Gastroesophageal sphincter (tissue), 4 donors: Measurements from ENCODE around the gene CALHM1. TPM values are rescaled to one million over a fixed set of nuclear protein-coding genes. Genes with fewer than 3 reads are reported as not detected.

Source experiments
- ATAC-seq: fragments of 150-250 bp; one replicate; pipeline ENCODE4 v1.9.1; 2016; ENCODE audit warnings: mild to moderate bottlenecking, moderate library complexity
- H3K27ac ChIP-seq, 4 donors: fragments of 200-600 bp; sonication (generic) in 3 of 4; 1 replicate in 3 of 4; 2 replicates in 1 of 4; pipeline ENCODE4 v1.5.1; 2016 to 2019
- H3K27me3 ChIP-seq: fragments of 200-600 bp; sonication (generic); one replicate; pipeline ENCODE4 v1.5.1; 2019
- H3K36me3 ChIP-seq, 2 donors: fragments of 200-600 bp; sonication (generic); one replicate each; pipeline ENCODE4 v1.5.1; 2019; ENCODE audit warnings: control low read depth in 1 of 2
- H3K4me1 ChIP-seq, 3 donors: fragments of 200-600 bp; sonication (generic); 1 replicate in 2 of 3; 2 replicates in 1 of 3; pipeline ENCODE4 v1.5.1; 2016 to 2019; ENCODE audit warnings: control low read depth in 2 of 3
- H3K4me3 ChIP-seq, 2 donors: fragments of 200-600 bp; sonication (generic); one replicate each; pipeline ENCODE4 v1.5.1; 2019; ENCODE audit warnings: mild to moderate bottlenecking in 1 of 2, moderate library complexity in 1 of 2
- H3K9me3 ChIP-seq, 3 donors: fragments of 200-600 bp; sonication (generic); one replicate each; pipeline ENCODE4 v1.5.1; 2017 to 2019; ENCODE audit warnings: control low read depth in 2 of 3
- EP300 ChIP-seq: sonication (generic); formaldehyde crosslinking; IDR thresholded peaks from one replicate; pipeline ENCODE4 v1.6.1; 2017; ENCODE audit warnings: antibody characterized with exemption, mild to moderate bottlenecking
- POLR2A ChIP-seq, 2 donors: fragments of 450-650 bp; IDR thresholded peaks; one replicate each; pipeline ENCODE4 v1.6.1; 2017; ENCODE audit warnings: antibody characterized with exemption in 2 of 2, mild to moderate bottlenecking in 2 of 2, moderate library complexity in 1 of 2
- POLR2AphosphoS5 ChIP-seq: sonication (generic); formaldehyde crosslinking; IDR thresholded peaks from one replicate; pipeline ENCODE4 v1.6.1; 2017; ENCODE audit warnings: antibody characterized with exemption
- WGBS, 2 donors: methylation state at CpG; one replicate each; pipeline ENCODE4 v1.1.5; 2018; ENCODE audit warnings: low coverage in 1 of 2; 5-methylcytosine and 5-hydroxymethylcytosine counted together
- total RNA-seq, 4 donors: library from RNA; depleted of rRNA; stranded (reverse); fragments of >200 nt; gene quantifications; one replicate each; pipeline ENCODE4 v1.1.0, GENCODE V29; 2016
- TF ChIP-seq, protein P1 (sequence below), 4 experiments: fragments of 200-600 bp in 2 of 4; fragments of 450-650 bp in 2 of 4; sonication (generic) in 1 of 4; IDR thresholded peaks; one replicate each; pipeline ENCODE4 v1.5.1; 2017 to 2019; ENCODE audit warnings: antibody characterized with exemption in 4 of 4, mild to moderate bottlenecking in 2 of 4, moderate library complexity in 2 of 4

Gene CALHM1
- total RNA-seq, 4 donors from 2014 or later: not detected

DNA sequence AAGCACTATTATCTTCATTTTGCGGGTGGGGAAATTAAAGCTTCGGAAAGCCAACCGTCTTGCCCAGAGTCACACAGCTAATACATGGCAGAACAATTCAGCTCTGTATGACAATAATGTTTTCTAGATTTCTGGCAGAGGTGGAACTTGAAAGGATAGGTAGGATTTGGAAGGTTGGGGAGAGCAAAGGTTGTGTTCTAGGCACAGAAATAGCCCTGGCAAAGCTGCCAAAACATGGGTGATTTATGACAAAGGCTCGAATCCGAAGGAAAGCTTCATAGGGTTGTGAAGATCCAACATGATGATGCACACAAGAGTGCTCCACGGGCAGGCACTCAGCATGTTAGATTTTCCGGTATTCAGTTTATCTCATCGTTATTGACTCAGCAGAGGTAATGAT is 43.1 kb downstream of the CALHM1 start:
- no peaks in the 10 kb centered on the region for H3K9me3 ChIP-seq
- no peaks in the 10 kb centered on the region for H3K4me1 ChIP-seq
- H3K36me3 ChIP-seq: peaks cover 0 to 100% of the 10 kb centered on the region in 2 donors
- no peak overlapping the region for H3K27ac ChIP-seq
- ATAC-seq: no peak
- WGBS, 2 donors: 70 to 73% methylated on average over 7 to 8 of the region's 8 CpGs
- H3K4me3 ChIP-seq: no peak overlapping the region
- no peaks in the 10 kb centered on the region for H3K27me3 ChIP-seq
- TF ChIP-seq, protein P1, sequence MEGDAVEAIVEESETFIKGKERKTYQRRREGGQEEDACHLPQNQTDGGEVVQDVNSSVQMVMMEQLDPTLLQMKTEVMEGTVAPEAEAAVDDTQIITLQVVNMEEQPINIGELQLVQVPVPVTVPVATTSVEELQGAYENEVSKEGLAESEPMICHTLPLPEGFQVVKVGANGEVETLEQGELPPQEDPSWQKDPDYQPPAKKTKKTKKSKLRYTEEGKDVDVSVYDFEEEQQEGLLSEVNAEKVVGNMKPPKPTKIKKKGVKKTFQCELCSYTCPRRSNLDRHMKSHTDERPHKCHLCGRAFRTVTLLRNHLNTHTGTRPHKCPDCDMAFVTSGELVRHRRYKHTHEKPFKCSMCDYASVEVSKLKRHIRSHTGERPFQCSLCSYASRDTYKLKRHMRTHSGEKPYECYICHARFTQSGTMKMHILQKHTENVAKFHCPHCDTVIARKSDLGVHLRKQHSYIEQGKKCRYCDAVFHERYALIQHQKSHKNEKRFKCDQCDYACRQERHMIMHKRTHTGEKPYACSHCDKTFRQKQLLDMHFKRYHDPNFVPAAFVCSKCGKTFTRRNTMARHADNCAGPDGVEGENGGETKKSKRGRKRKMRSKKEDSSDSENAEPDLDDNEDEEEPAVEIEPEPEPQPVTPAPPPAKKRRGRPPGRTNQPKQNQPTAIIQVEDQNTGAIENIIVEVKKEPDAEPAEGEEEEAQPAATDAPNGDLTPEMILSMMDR (IDR thresholded peaks at IDR 0.05): no peak
- TF ChIP-seq POLR2A (IDR thresholded peaks at IDR 0.05) (no peak), POLR2AphosphoS5 (no peak), EP300 (no peak)

DNA sequence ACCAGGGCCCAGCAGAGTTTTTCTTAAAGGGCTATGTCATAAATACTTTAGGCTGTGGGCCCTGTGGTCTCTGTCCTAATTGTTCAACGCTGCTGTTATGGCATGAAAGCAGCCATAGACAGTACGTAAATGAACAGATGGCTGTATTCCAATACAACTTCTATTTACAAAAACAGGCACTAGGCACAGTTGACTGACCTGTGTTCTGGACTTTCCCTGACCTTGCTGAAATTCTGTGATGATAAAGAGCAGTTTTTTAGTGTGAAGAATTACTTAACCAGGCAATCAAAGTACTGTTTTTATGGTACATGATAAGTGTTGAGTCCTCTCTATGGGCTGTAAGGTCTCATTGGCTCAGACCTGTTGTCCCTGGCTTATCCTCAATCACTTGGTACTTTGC is 45.1 kb downstream of the CALHM1 start:
- WGBS, 2 donors: 80 to 83% methylated on average over 1 to 2 of the region's 2 CpGs
- H3K27me3 ChIP-seq: no peaks in the 10 kb centered on the region
- TF ChIP-seq, protein P1 (IDR thresholded peaks at IDR 0.05): no peak
- TF ChIP-seq POLR2AphosphoS5 (no peak), POLR2A (IDR thresholded peaks at IDR 0.05) (no peak), EP300 (no peak)
- no peaks in the 10 kb centered on the region for H3K4me1 ChIP-seq
- H3K27ac ChIP-seq: no peak overlapping the region
- no peaks in the 10 kb centered on the region for H3K9me3 ChIP-seq
- ATAC-seq: no peak
- peaks cover 0 to 100% of the 10 kb centered on the region in 2 donors for H3K36me3 ChIP-seq
- no peak overlapping the region for H3K4me3 ChIP-seq

Other genes starting within 250 kb of the CALHM1 start
- not detected for gene RPEL1, start 213.0 kb downstream of the CALHM1 start, total RNA-seq
- gene INA, start 181.8 kb downstream of the CALHM1 start, total RNA-seq: 1 to 10 TPM in 3 of 4 donors, under 1 TPM in 1; 0.31 to 1.8 (median 1.2) TPM
- 10 to 100 TPM; 11.7 to 19.1 (median 17.1) TPM for gene PCGF6, start 107.8 kb downstream of the CALHM1 start, total RNA-seq
- 1 to 10 TPM; 4.0 to 6.7 (median 4.3) TPM for gene TAF5, start 90.9 kb downstream of the CALHM1 start, total RNA-seq
- gene ATP5MK, start 62.4 kb downstream of the CALHM1 start, total RNA-seq: 100 to 1,000 TPM; 321 to 561 (median 470) TPM
- gene PDCD11, start 62.3 kb downstream of the CALHM1 start, total RNA-seq: 10 to 100 TPM; 14.3 to 21.7 (median 17.6) TPM
- gene CALHM2, start 6.5 kb downstream of the CALHM1 start, total RNA-seq: 10 to 100 TPM; 30.8 to 69.3 (median 49.6) TPM
- gene CALHM3, start 20.3 kb upstream of the CALHM1 start, total RNA-seq: not detected
- under 1 TPM in 3 of 4 donors, not detected in 1; 0.15 to 0.27 (median 0.19) TPM for gene NEURL1, start 34.8 kb upstream of the CALHM1 start, total RNA-seq